Daoy (cell line): ENCODE measurements around the gene ABHD11. TPM values are rescaled to one million over a fixed set of nuclear protein-coding genes. Genes with fewer than 3 reads are reported as not detected.

Source experiments
- DNase-seq: peaks from one replicate; pipeline ENCODE4 v3.0.0-alpha.2; 2015; ENCODE audit warnings: low read depth
- total RNA-seq: library from RNA; depleted of rRNA; stranded (reverse); fragments of >200 nt; shearing (Covaris generic); gene quantifications from 2 replicates; pipeline ENCODE4 v1.2.3, GENCODE V29; 2014; rRNA removed

ABHD11 gene
- total RNA-seq, 1 experiment from 2014 or later = 30.0 TPM

- DNase-seq = peak; percentile 85
Measured at GRCh38 chr7:73701357-73701995, 37.1 kb downstream of the ABHD11 start.

DNA sequence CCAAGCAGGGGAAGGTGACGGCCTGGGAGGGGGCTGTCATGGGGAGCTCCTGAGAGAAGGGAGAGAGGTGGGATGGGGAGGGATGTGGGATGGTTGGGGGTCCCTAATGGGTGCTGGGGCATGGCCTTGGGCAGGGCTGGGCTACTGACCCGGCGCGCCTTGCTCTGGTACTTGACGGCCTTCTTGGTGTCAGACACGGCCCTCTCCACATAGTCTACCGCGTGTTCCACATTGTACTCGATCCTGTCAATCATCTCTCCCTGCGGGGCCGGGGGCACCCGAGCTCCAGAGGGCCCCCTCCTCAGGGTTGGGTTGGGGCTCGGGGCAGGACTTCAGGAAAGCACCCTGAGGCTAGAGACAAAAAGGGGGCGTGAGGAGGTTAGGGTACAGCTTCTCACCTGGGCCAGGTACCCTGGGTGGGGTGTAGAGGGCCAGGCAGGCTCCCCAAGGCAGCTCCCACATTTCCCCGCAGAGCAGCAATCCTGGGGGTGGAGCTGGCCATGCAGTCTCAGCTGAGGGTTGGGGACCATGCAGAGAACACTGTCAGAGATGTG, 37.9 kb downstream of the ABHD11 start:
- no peak for DNase-seq

- DNase-seq = no peak
Measured at GRCh38 chr7:73700069-73700423, 38.6 kb downstream of the ABHD11 start.

DNA sequence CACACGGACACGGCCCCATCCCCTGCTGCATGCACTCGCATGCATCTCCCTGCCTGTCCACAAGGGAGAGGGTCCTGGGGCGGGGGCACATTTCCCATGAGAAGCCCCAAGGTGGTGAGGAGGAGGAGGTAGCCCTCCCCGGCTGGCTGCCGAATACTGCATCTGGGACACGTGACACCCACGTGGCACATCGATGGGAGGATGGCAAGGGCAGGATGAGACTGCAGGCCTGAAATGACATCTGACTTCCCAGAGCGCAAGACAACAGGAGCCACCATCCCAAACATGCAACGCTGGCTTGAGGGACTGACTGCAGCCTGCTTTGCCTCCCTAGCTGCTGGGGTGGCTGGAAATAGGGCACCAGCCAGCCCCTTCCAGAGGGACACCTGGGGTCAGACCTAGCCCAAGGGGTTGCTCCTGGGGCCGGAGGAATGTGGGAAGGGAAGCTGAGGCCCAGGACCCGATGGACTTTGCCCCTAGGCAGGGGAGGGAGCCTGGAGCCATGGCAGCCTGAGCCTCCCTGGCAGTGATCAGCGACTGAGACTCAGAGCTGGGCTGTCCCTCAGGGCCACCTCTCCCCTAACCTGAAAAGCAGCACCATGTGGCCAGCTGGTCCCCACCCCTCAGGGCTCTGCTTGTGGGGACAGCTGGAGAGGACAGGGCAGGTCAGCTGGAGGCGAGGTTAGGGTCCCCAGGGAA, 39.1 kb downstream of the ABHD11 start:
- DNase-seq = no peak

DNA sequence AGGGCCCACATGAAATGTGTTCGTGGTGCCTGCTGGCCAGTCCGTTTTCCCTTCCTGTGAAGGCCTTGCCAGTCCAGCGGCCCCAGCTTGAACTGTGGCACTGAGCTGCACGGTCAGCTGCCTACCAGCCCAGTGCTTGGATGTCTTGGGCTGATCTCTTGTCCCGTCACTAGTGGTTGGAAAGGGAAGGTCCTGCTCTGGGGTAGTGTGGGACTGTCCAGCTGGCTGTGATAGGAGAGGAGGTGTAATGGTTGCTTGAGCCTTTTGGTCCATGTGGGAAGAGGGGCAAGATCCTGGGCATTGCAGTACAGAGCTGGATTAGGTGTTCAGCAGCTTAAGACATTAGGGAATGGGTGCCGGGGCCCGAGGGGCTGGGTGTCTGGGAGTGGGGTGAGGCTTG, 40.2 kb downstream of the ABHD11 start:
- no peak for DNase-seq

GRCh38 chr7:73696372-73696771, 42.2 kb downstream of the ABHD11 start:
- no peak for DNase-seq

- no peak for DNase-seq
Measured at GRCh38 chr7:73690646-73691045, 48.0 kb downstream of the ABHD11 start.

- DNase-seq = no peak
Measured at GRCh38 chr7:73688288-73688687, 50.3 kb downstream of the ABHD11 start.

Other genes with a start within 250 kb of the ABHD11 start
- 133 and 169 TPM in 2 replicates for gene BAZ1B, start 216.5 kb downstream of the ABHD11 start, total RNA-seq
- 56.7 and 66.7 TPM in 2 replicates for gene BCL7B, start 181.1 kb downstream of the ABHD11 start, total RNA-seq
- gene TBL2, start 160.2 kb downstream of the ABHD11 start, total RNA-seq = 70.2 and 101 TPM in 2 replicates
- 5.4 TPM in 1 of 2 replicates, not detected in the other for gene MLXIPL, start 114.3 kb downstream of the ABHD11 start, total RNA-seq
- 3.7 and 4.6 TPM in 2 replicates for gene VPS37D, start 71.0 kb downstream of the ABHD11 start, total RNA-seq
- gene DNAJC30, start 55.3 kb downstream of the ABHD11 start, total RNA-seq = 0.06 and 1.0 TPM in 2 replicates
- gene BUD23, start 55.2 kb downstream of the ABHD11 start, total RNA-seq = 160 and 173 TPM in 2 replicates
- gene STX1A, start 19.1 kb downstream of the ABHD11 start, total RNA-seq = 65.7 and 133 TPM in 2 replicates
- 0.11 TPM in 1 of 2 replicates, not detected in the other for gene CLDN3, start 31.5 kb upstream of the ABHD11 start, total RNA-seq
- 0.15 and 1.4 TPM in 2 replicates for gene CLDN4, start 92.2 kb upstream of the ABHD11 start, total RNA-seq
- 0.48 and 2.3 TPM in 2 replicates for gene METTL27, start 103.7 kb upstream of the ABHD11 start, total RNA-seq
- gene TMEM270, start 122.4 kb upstream of the ABHD11 start, total RNA-seq = 0.69 and 1.5 TPM in 2 replicates